Loucy (cell line): Measurements from ENCODE around the gene PRG2.

Source experiments
- CTCF ChIP-seq: fragments of 200-600 bp; sonication (generic); conservative IDR thresholded peaks from 2 replicates; pipeline ENCODE4 v1.5.1; 2014; ENCODE audit warnings: mild to moderate bottlenecking, antibody characterized with exemption, low read length
- EZH2phosphoT487 ChIP-seq: fragments of 200-600 bp; IDR thresholded peaks from 2 replicates; pipeline ENCODE4 v1.6.1; 2018; ENCODE audit warnings: antibody characterized with exemption, mild to moderate bottlenecking, moderate library complexity, borderline replicate concordance

GRCh38 chr11:57427727-57428082, 37.3 kb upstream of the PRG2 start:
- no peak for TF ChIP-seq EZH2phosphoT487
- no peak for TF ChIP-seq CTCF
